ENCODE data around the gene LTBP4. TPM values are rescaled to one million over a fixed set of nuclear protein-coding genes. Genes with fewer than 3 reads are reported as not detected.
A peak's percentile ranks its signal among the peaks of the same experiment; 100 is the strongest.

The LTBP4 gene
- total and polyA plus RNA-seq, 2 of the 13 experiments (the other 11 are each of a cell fraction or from before 2014, with no cell fraction given): 0.86 to 2.3 TPM

- TF ChIP-seq ARID3A (IDR thresholded peaks at IDR 0.05; ENCODE audit: low read depth, low read length) (0 out of 2 replicates have a peak, but pooled peaks have one; percentile 13), ZNF574 (CRISPR knock-in tag; IDR thresholded peaks at IDR 0.05) (peak; percentile 18; the same call in 1 of the 2 replicates), BORCS8-MEF2B (CRISPR knock-in tag; IDR thresholded peaks at IDR 0.05) (0 out of 2 replicates have a peak, but pooled peaks have one; percentile 18), ZNF746 (CRISPR knock-in tag; IDR thresholded peaks at IDR 0.05) (peak; percentile 71; the same call in 1 of the 2 replicates), ZNF580 (CRISPR knock-in tag; IDR thresholded peaks at IDR 0.05; ENCODE audit: borderline replicate concordance, low read depth) (0 out of 2 replicates have a peak, but pooled peaks have one; percentile 30), CTCF (CRISPR knock-in tag; IDR thresholded peaks at IDR 0.05) (peak; percentile 94), ZBTB4 (CRISPR knock-in tag; IDR thresholded peaks at IDR 0.05; ENCODE audit: borderline replicate concordance) (no peak), ZBTB34 (CRISPR knock-in tag; IDR thresholded peaks at IDR 0.05) (no peak), ZNF362 (CRISPR knock-in tag; IDR thresholded peaks at IDR 0.05; ENCODE audit: borderline replicate concordance) (no peak), ZBTB1 (CRISPR knock-in tag; IDR thresholded peaks at IDR 0.05; ENCODE audit: borderline replicate concordance) (no peak), ATF6 (CRISPR knock-in tag; conservative IDR thresholded peaks at IDR 0.05) (no peak)
Measured at GRCh38 chr19:40598121-40598917, 2.9 kb upstream of the LTBP4 start (continued).

All from HepG2 (cell line).